HG03095 (cell line): Measurements from ENCODE around the gene VSTM2L.

Experiments
- ATAC-seq: cut with Tn5 transposase; IDR thresholded peaks from one replicate; pipeline ENCODE4 v1.9.1; 2021; ENCODE audit warnings: moderate library complexity; ENCODE audit not compliant: unreplicated experiment

VSTM2L gene

GRCh38 chr20:37936041-37936440 lies 33.1 kb downstream of the VSTM2L start:
- no peak for ATAC-seq

GRCh38 chr20:37936451-37936850 lies 33.5 kb downstream of the VSTM2L start:
- ATAC-seq, result no peak

- no peak for ATAC-seq
Observed at GRCh38 chr20:37937686-37938085, 34.8 kb downstream of the VSTM2L start.

- ATAC-seq, result no peak
Observed at GRCh38 chr20:37938181-37938750, 35.3 kb downstream of the VSTM2L start.

- no peak for ATAC-seq
Observed at GRCh38 chr20:37938954-37939353, 36.0 kb downstream of the VSTM2L start.

GRCh38 chr20:37939701-37940560 lies 37.0 kb downstream of the VSTM2L start:
- no peak for ATAC-seq

GRCh38 chr20:37940858-37941257 lies 37.9 kb downstream of the VSTM2L start:
- no peak for ATAC-seq

- no peak for ATAC-seq
Observed at GRCh38 chr20:37941332-37941731, 38.4 kb downstream of the VSTM2L start.

GRCh38 chr20:37941992-37942391 lies 39.1 kb downstream of the VSTM2L start:
- ATAC-seq, result no peak

- no peak for ATAC-seq
Observed at GRCh38 chr20:37943033-37943432, 40.1 kb downstream of the VSTM2L start.

- ATAC-seq, result no peak
Observed at GRCh38 chr20:37943501-37944455, 40.9 kb downstream of the VSTM2L start.

GRCh38 chr20:37944456-37944981 lies 41.6 kb downstream of the VSTM2L start:
- no peak for ATAC-seq

- ATAC-seq, result no peak
Observed at GRCh38 chr20:37945091-37945547, 42.2 kb downstream of the VSTM2L start.

- ATAC-seq, result no peak
Observed at GRCh38 chr20:37946946-37947345, 44.0 kb downstream of the VSTM2L start.

GRCh38 chr20:37947943-37948342 lies 45.0 kb downstream of the VSTM2L start:
- no peak for ATAC-seq

GRCh38 chr20:37948956-37949355 lies 46.0 kb downstream of the VSTM2L start:
- no peak for ATAC-seq

- ATAC-seq, result no peak
Observed at GRCh38 chr20:37954190-37954589, 51.3 kb downstream of the VSTM2L start.

GRCh38 chr20:37954626-37955025 lies 51.7 kb downstream of the VSTM2L start:
- no peak for ATAC-seq

- no peak for ATAC-seq
Observed at GRCh38 chr20:37955511-37955910, 52.6 kb downstream of the VSTM2L start.

GRCh38 chr20:37956107-37956585 lies 53.2 kb downstream of the VSTM2L start:
- ATAC-seq, result no peak
